Measurements from ENCODE around the gene HBEGF.

GRCh38 chr5:140310434-140310833 is 36.0 kb downstream of the HBEGF start:
- TF ChIP-seq CTCF (conservative IDR thresholded peaks at IDR 0.05 in 1 of 2, IDR thresholded peaks at IDR 0.05 in 1 of 2; ENCODE audit: low read depth in 1 of 2, low read length in 2 of 2) = no peak
- no peak for TF ChIP-seq EZH2 (IDR thresholded peaks at IDR 0.05; ENCODE audit: low read length, missing control alignments)
